22Rv1 (cell line): ENCODE results near the gene HIPK4.
"Not testable (repeated sequence)": the region's sequence is repeated elsewhere in the genome, so short reads cannot be mapped to it uniquely, and the experiment has no call there.

Experiments used
- H3K27ac ChIP-seq: fragments of 450-650 bp; 2 replicates; pipeline ENCODE4 v1.5.1; 2017
- ZFX ChIP-seq: fragments of 450-650 bp; IDR thresholded peaks from 2 replicates; pipeline ENCODE4 v1.6.1; 2017; ENCODE audit warnings: antibody characterized with exemption, borderline replicate concordance
- TF ChIP-seq, protein P1 (sequence below): fragments of 450-650 bp; IDR thresholded peaks from 2 replicates; pipeline ENCODE4 v1.5.1; 2017; ENCODE audit warnings: mild to moderate bottlenecking

HIPK4 gene, protein sequence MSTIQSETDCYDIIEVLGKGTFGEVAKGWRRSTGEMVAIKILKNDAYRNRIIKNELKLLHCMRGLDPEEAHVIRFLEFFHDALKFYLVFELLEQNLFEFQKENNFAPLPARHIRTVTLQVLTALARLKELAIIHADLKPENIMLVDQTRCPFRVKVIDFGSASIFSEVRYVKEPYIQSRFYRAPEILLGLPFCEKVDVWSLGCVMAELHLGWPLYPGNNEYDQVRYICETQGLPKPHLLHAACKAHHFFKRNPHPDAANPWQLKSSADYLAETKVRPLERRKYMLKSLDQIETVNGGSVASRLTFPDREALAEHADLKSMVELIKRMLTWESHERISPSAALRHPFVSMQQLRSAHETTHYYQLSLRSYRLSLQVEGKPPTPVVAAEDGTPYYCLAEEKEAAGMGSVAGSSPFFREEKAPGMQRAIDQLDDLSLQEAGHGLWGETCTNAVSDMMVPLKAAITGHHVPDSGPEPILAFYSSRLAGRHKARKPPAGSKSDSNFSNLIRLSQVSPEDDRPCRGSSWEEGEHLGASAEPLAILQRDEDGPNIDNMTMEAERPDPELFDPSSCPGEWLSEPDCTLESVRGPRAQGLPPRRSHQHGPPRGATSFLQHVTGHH

DNA sequence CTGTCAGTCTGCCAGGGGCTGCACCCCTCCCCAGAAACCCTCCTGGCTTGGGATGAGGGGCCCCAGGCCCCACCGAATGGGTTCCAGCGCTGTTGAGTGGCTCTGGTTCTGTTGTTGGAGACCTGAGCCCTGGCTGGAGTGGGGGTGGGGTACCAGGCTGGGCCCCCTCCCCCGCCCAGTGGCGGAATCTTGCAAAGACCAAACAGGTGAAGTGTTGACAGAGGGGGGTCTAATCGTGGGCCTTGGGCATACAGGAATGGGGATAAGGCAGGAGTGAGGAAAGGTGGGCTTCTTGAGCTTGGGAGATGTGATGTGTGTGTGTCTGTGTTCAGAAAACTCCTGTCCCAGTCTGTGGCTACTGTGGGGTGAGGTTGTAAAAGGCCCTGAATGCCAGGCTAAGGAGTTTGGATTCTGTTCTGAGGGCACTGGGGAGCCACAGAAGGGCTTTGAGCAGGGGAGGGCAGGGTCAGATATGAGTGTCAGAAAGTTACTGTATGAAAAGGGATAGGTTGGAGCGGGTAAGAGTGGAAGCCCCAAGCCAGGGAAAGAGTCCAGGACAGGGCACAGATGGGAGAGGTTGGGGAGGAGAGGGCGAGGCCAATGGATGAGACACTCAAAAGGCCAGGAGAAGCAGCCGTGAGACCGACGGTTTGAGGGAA, at the start of gene HIPK4:
Gene HIPK4, minus strand, starts transcription at position 98 of the 659 bp plus-strand sequence. CDS start 279 bp downstream, outside the sequence.
- H3K27ac ChIP-seq: no peak within 1 kb of the TSS
- TF ChIP-seq ZFX: no peak
- TF ChIP-seq, protein P1, sequence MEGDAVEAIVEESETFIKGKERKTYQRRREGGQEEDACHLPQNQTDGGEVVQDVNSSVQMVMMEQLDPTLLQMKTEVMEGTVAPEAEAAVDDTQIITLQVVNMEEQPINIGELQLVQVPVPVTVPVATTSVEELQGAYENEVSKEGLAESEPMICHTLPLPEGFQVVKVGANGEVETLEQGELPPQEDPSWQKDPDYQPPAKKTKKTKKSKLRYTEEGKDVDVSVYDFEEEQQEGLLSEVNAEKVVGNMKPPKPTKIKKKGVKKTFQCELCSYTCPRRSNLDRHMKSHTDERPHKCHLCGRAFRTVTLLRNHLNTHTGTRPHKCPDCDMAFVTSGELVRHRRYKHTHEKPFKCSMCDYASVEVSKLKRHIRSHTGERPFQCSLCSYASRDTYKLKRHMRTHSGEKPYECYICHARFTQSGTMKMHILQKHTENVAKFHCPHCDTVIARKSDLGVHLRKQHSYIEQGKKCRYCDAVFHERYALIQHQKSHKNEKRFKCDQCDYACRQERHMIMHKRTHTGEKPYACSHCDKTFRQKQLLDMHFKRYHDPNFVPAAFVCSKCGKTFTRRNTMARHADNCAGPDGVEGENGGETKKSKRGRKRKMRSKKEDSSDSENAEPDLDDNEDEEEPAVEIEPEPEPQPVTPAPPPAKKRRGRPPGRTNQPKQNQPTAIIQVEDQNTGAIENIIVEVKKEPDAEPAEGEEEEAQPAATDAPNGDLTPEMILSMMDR: no peak

DNA sequence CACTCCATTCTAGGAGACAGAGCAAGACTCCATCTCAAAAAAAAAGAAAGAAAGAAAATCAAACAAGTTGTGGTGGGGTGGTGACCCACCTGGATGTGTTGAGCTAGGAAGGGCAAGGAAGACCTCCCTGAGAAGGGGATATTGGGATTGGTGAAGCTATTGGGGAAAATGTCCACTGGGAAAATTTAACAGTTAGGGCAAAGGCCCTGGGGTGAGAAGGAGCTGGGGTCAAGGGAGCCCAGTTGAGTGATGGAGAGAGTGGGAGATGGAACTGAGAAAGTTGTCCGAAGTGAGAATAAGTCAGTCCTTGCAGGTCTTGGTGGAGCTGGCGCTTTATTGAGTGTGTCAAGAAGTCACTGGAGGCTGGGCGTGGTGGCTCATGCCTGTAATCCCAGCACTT, 48.3 kb upstream of the HIPK4 start:
- no peak overlapping the region for H3K27ac ChIP-seq
- TF ChIP-seq ZFX: no peak
- TF ChIP-seq, protein P1: no peak

DNA sequence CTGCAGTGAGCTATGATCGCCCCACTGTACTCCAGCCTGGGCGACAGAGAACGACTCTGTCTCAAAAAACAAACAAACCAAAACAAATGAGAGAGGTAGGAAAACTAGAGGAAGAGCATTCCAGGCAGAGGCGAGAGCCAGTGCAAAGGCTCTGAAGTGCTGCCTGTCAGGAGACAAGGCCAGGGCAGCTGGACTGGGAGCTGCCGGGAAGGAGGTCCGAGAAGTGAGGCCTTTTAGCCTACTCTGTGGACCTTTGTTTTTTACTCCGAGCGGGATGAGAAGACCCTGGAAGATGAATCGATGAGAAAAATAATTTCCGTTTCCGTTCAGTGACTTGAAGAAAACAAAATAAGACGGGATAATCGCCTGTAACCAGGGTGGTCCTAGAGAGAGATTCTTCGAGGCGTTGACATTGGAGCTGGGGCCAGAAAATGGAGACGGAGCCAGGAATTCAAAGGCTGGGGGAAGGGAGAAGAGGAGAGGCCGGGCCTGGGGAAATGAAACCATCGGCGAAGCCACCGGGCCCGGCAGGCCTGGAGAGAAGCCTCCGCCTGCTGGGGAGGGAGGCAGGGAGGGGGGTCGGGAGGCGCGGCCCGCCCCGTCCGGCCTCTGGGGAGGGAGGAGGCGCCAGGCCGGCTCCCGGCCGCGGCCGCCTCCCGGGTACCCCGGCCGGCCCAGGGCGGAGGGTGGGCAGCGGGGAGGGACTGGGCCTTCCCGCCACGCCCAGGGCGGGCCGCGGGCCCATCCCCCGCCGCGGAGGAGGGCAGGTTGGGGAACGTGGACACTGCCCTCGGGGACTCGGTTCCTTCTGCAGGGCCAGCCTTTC, 43.6 kb upstream of the HIPK4 start:
- H3K27ac ChIP-seq: peak overlapping the region; percentile 100
- TF ChIP-seq, protein P1: no peak
- no peak for TF ChIP-seq ZFX

DNA sequence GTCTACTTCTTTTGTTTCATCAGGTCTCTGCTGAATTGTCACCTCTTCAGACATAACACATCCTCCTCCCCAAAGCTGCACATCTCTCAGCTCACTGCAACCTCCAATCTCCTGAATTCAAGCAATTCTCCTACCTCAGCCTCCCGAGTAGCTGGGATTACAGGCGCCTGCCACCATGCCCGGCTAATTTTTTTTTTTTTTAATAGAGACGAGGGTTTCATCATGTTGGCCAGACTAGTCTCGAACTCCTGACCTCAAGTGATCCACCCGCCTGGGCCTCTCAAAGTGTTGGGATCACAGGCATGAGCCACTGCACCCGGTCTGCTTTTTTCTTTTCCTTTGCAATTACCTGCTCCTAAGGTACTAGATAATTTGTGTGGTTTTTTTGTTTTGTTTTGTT, 42.8 kb upstream of the HIPK4 start:
- H3K27ac ChIP-seq: peak overlapping the region; percentile 100

DNA sequence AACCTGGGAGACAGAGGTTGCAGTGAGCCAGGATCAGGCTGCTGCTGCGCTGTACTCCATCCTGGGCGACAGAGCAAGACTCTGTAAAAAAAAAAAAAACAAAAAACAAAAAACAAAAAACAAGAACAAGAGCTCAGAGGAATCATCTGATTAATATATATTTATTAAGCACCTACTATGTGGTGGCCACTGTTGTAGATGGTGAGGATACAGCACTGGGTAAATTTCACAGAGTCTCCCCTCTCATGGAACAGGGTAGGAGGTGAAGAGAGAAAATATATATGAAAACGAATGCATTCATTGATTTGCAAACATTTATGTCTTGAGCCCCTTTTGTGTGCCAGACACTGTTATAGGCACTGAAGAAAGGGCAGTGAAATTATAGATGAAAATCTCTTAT, 41.7 kb upstream of the HIPK4 start:
- peak overlapping the region; percentile 100 for H3K27ac ChIP-seq
- TF ChIP-seq, protein P1: no peak
- no peak for TF ChIP-seq ZFX

DNA sequence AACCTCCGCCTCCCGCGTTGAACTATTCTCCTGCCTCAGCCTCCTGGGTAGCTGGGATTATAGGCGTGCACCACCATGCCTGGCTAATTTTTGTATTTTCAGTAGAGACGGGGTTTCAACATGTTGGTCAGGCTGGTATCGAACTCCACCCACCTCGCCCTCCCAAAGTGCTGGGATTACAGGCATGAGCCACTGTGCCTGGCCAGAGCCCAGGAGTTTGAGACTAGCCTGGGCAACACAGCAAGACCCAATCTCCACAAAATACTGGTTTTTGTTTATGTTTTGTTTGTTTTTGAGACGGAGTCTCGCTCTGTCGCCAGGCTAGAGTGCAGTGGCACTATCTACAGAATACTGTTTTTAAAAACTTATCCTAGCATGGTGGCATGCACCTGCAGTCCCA, 40.3 kb upstream of the HIPK4 start:
- not testable (repeated sequence) for H3K27ac ChIP-seq

DNA sequence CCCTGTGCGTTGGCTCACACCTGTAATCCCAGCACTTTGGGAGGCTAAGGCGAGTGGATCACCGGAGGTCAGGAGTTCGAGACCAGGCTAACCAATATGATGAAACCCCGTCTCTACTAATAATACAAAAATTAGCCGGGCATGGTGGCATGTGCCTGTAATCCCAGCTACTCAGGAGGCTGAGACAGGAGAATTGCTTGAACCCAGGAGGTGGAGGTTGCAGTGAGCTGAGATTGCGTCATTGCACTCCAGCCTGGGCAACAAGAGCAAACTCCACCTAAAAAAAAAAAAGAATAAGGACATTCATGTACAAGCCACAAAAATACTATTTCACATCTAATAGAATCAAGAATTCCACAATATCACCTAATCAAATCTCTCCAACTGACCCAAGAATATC, 38.2 kb upstream of the HIPK4 start:
- H3K27ac ChIP-seq: not testable (repeated sequence)

DNA sequence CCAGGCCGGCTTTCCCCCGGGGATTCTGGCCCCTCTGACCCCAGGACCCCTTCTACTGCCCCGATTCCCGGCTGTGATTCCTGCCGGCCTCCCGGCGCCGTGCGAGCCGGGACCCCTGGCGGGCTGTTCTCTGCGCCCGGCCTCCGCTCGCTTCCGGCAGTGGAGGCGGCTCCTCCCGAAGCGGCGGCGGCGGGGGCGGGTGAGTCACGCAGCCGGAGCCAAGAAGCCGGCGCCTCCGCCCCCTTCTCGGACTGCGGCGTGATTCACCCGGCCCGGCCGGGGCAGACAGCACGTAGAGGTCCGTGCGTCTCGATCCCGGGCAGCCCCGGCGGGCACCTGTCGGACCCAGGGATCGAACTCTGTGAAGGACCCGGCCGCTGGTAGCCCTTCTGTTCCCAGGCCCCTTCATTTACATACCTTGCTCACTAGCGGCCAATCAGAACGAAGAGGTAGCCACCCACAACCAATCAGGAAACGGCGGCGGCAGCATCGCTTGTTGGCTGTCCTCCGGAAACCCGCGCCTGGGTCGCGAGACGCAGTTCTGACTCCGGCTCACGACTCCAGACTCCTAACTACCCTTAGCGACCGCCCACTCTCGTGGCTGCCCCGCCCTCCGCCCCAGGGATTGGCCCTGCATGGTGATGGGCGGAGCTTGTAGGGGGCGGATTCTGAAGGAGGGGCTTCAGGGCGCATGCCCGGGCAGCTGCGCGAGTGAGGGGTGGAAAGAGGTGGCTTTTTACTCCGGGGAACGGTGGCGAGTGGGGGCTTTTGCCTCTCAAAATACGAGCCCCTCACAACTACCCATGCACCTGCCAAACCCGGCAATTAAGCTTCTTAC, 35.7 kb upstream of the HIPK4 start, which contains the start of gene SERTAD1:
Gene SERTAD1, minus strand, starts transcription at position 543 of the 838 bp plus-strand sequence. CDS start 2,446 bp downstream, outside the sequence.
- peak within 1 kb of the TSS; percentile 99 for H3K27ac ChIP-seq
- TF ChIP-seq, protein P1: peak; percentile 93
- no peak for TF ChIP-seq ZFX
